H1 (cell line): Measurements from ENCODE around the gene TMED10. TPM values are rescaled to one million over a fixed set of nuclear protein-coding genes. Genes with fewer than 3 reads are reported as not detected.

Experiments used
- BCL11A ChIP-seq, 2 experiments: IDR thresholded peaks; one replicate each; pipeline ENCODE4 v1.6.1; 2011; ENCODE audit warnings: low read depth in 2 of 2, low read length in 2 of 2, mild to moderate bottlenecking in 2 of 2
- polyA plus RNA-seq, 7 experiments: library from polyadenylated mRNA; depleted of rRNA in 3 of 7; stranded (reverse) in 5 of 7; unstranded in 2 of 7; fragments of >200 nt in 5 of 7; fragments of 200-250 nt in 2 of 7; gene quantifications; 1 replicate in 5 of 7; 2 replicates in 1 of 7; 4 replicates in 1 of 7; pipeline versions ENCODE4 v1.2.1 to v1.2.3, GENCODE V29; 2011 to 2013; ENCODE audit warnings: missing spikeins in 2 of 7, mixed read lengths in 2 of 7
- total RNA-seq: library from RNA; stranded (reverse); fragmentation: NEBNext Ultra II Directional; extraction: Animal tissue kit (Norgen Biotek cat#: 25700); gene quantifications from 2 replicates; pipeline ENCODE4 v1.2.1, GENCODE V29; 2021

Gene TMED10
- total and polyA plus RNA-seq, 2 of the 8 experiments (the other 6 are each of a cell fraction or from before 2014, with no cell fraction given) = 218 to 250 TPM

GRCh38 chr14:75222208-75222701, 45.8 kb upstream of the TMED10 start (continued):
- no peak for TF ChIP-seq BCL11A (IDR thresholded peaks at IDR 0.05; ENCODE audit: low read depth in 2 of 2, low read length in 2 of 2)
